Osteocyte (in vitro differentiated cells): ENCODE measurements around the gene BRINP3. TPM values are rescaled to one million over a fixed set of nuclear protein-coding genes. Genes with fewer than 3 reads are reported as not detected.

Experiments
- DNase-seq: peaks from one replicate; pipeline ENCODE4 v3.0.0; 2021; ENCODE audit warnings: mixed read lengths; ENCODE audit not compliant: unreplicated experiment; ENCODE audit errors: extremely low spot score
- H3K27ac Mint-ChIP-seq: one replicate; pipeline ENCODE4 v1.8.0; 2021; ENCODE audit warnings: mild to moderate bottlenecking, mixed read lengths; ENCODE audit not compliant: unreplicated experiment
- H3K27me3 Mint-ChIP-seq: one replicate; pipeline ENCODE4 v1.8.0; 2021; ENCODE audit warnings: mixed read lengths; ENCODE audit not compliant: unreplicated experiment
- H3K36me3 Mint-ChIP-seq: one replicate; pipeline ENCODE4 v1.8.0; 2021; ENCODE audit warnings: mixed read lengths; ENCODE audit not compliant: unreplicated experiment
- H3K4me1 Mint-ChIP-seq: one replicate; pipeline ENCODE4 v1.8.0; 2021; ENCODE audit warnings: mixed read lengths; ENCODE audit not compliant: unreplicated experiment
- H3K4me3 Mint-ChIP-seq: one replicate; pipeline ENCODE4 v1.8.0; 2021; ENCODE audit warnings: mild to moderate bottlenecking, moderate library complexity, mixed read lengths; ENCODE audit not compliant: unreplicated experiment
- H3K9me3 Mint-ChIP-seq: one replicate; pipeline ENCODE4 v1.8.0; 2021; ENCODE audit warnings: mixed read lengths; ENCODE audit not compliant: unreplicated experiment
- total RNA-seq: library from RNA; stranded (reverse); gene quantifications from 2 replicates; pipeline ENCODE4 v1.2.1, GENCODE V29; 2021
- TF ChIP-seq, protein P1 (sequence below): fragments of 200-600 bp; sonication (generic); IDR thresholded peaks from 2 replicates; pipeline ENCODE4 v1.5.0; 2021; ENCODE audit warnings: antibody characterized with exemption, mild to moderate bottlenecking, moderate library complexity

BRINP3 gene
- total RNA-seq, 1 donor from 2014 or later = 0.38 TPM

DNA sequence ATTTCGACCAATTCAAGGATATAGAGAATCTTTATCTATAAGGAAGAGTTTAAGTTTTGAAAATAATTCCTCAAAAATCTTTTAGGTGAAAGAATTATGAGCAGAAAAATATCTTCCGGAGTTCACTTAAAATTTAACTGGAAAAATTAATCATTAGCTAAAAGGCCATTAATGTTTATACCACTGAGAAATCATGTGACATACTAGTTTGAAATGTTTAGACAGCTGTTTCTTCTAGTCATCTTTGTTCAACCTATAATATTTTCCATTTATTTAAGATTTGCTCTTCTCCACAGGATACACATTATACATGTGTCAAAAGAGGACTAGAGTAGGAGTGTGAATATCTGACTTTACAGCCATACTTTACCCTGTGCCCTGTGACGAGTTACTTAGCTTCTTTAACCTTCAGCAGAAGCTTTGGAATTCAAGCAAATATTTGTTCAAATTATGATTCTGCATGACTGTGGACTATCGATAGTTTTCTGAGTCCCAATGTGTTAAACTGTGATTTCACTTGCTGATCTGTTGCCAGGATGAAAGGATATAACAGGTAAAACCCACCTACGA lies 374.8 kb downstream of the BRINP3 start:
- Mint-ChIP-seq H3K4me3 (no peak overlapping the region), H3K27me3 (no peaks in the 10 kb centered on the region), H3K9me3 (peaks cover 9% of the 10 kb centered on the region), H3K36me3 (no peaks in the 10 kb centered on the region), H3K4me1 (peaks cover 49% of the 10 kb centered on the region), H3K27ac (peak overlapping the region; percentile 68)
- TF ChIP-seq, protein P1, sequence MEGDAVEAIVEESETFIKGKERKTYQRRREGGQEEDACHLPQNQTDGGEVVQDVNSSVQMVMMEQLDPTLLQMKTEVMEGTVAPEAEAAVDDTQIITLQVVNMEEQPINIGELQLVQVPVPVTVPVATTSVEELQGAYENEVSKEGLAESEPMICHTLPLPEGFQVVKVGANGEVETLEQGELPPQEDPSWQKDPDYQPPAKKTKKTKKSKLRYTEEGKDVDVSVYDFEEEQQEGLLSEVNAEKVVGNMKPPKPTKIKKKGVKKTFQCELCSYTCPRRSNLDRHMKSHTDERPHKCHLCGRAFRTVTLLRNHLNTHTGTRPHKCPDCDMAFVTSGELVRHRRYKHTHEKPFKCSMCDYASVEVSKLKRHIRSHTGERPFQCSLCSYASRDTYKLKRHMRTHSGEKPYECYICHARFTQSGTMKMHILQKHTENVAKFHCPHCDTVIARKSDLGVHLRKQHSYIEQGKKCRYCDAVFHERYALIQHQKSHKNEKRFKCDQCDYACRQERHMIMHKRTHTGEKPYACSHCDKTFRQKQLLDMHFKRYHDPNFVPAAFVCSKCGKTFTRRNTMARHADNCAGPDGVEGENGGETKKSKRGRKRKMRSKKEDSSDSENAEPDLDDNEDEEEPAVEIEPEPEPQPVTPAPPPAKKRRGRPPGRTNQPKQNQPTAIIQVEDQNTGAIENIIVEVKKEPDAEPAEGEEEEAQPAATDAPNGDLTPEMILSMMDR = no peak
- no peak for DNase-seq

GRCh38 chr1:190101756-190102155 lies 375.9 kb downstream of the BRINP3 start:
- TF ChIP-seq, protein P1 = no peak
- Mint-ChIP-seq H3K27ac (peak overlapping the region; percentile 72), H3K27me3 (no peaks in the 10 kb centered on the region), H3K9me3 (peaks cover 4% of the 10 kb centered on the region), H3K4me1 (peaks cover 49% of the 10 kb centered on the region), H3K36me3 (no peaks in the 10 kb centered on the region), H3K4me3 (no peak overlapping the region)
- DNase-seq = no peak

GRCh38 chr1:190098756-190099155 lies 378.9 kb downstream of the BRINP3 start:
- Mint-ChIP-seq H3K4me1 (peaks cover 38% of the 10 kb centered on the region), H3K27me3 (no peaks in the 10 kb centered on the region), H3K36me3 (no peaks in the 10 kb centered on the region), H3K27ac (no peak overlapping the region), H3K9me3 (peaks cover 4% of the 10 kb centered on the region), H3K4me3 (no peak overlapping the region)
- no peak for DNase-seq
- TF ChIP-seq, protein P1 = no peak

DNA sequence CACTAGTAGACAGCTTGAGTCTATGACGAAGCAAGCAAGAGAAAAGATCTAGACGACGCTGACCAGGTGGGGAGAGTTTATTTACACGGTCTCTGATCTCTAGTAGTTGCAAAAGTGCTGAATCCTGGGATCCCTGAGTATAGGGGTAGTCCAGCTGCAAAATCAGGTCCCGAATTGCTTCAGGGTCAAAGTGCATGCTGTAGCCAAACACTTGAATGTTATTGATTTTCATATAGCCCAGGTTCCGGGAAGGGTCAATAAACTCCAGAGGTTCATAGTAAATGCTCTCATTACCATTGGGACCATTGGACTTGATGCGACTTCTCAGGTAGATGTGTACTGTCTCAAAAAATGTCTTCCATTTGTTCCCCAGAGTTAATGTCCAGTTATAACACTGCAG lies 379.6 kb downstream of the BRINP3 start:
- H3K27me3 Mint-ChIP-seq = no peaks in the 10 kb centered on the region
- peaks cover 4% of the 10 kb centered on the region for H3K9me3 Mint-ChIP-seq
- TF ChIP-seq, protein P1 = no peak
- H3K4me3 Mint-ChIP-seq = no peak overlapping the region
- H3K27ac Mint-ChIP-seq = no peak overlapping the region
- H3K36me3 Mint-ChIP-seq = no peaks in the 10 kb centered on the region
- peaks cover 32% of the 10 kb centered on the region for H3K4me1 Mint-ChIP-seq
- DNase-seq = no peak

GRCh38 chr1:190095596-190095995 lies 382.1 kb downstream of the BRINP3 start:
- Mint-ChIP-seq H3K4me1 (peaks cover 7% of the 10 kb centered on the region), H3K27ac (no peak overlapping the region), H3K36me3 (no peaks in the 10 kb centered on the region), H3K9me3 (peaks cover 4% of the 10 kb centered on the region), H3K27me3 (no peaks in the 10 kb centered on the region), H3K4me3 (no peak overlapping the region)
- no peak for DNase-seq
- TF ChIP-seq, protein P1 = no peak
